ENCODE results near the gene PSAPL1. TPM values are rescaled to one million over a fixed set of nuclear protein-coding genes. Genes with fewer than 3 reads are reported as not detected.
"Not testable (repeated sequence)": the region's sequence is repeated elsewhere in the genome, so short reads cannot be mapped to it uniquely, and the experiment has no call there.

The PSAPL1 gene
- total RNA-seq, 1 experiment from 2014 or later = not detected

- DNase-seq (ENCODE audit: low spot score) = no peak
- no TSS peak for BruUV-seq (replicated peaks)
- H3K36me3 ChIP-seq (ENCODE audit: insufficient read depth, low read length, poor library complexity, severe bottlenecking) = no peaks in the 10 kb centered on the region
- H3K27ac ChIP-seq (ENCODE audit: low read depth, low read length, poor library complexity, severe bottlenecking) = no peak overlapping the region
- no peak for TF ChIP-seq EZH2 (IDR thresholded peaks at IDR 0.05; ENCODE audit: borderline replicate concordance, low read depth, low read length, poor library complexity, severe bottlenecking)
- TF ChIP-seq, protein P1, sequence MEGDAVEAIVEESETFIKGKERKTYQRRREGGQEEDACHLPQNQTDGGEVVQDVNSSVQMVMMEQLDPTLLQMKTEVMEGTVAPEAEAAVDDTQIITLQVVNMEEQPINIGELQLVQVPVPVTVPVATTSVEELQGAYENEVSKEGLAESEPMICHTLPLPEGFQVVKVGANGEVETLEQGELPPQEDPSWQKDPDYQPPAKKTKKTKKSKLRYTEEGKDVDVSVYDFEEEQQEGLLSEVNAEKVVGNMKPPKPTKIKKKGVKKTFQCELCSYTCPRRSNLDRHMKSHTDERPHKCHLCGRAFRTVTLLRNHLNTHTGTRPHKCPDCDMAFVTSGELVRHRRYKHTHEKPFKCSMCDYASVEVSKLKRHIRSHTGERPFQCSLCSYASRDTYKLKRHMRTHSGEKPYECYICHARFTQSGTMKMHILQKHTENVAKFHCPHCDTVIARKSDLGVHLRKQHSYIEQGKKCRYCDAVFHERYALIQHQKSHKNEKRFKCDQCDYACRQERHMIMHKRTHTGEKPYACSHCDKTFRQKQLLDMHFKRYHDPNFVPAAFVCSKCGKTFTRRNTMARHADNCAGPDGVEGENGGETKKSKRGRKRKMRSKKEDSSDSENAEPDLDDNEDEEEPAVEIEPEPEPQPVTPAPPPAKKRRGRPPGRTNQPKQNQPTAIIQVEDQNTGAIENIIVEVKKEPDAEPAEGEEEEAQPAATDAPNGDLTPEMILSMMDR (conservative IDR thresholded peaks at IDR 0.05; ENCODE audit: low read depth, low read length) = no peak
- no peak overlapping the region for H3K4me3 ChIP-seq (ENCODE audit: low read depth, low read length, poor library complexity, severe bottlenecking)
- CTCF ChIA-PET = no interaction called here
- intact Hi-C loops (cut with micrococcal nuclease; ENCODE audit: unreplicated experiment) = no loop called here
- no peaks in the 10 kb centered on the region for H3K4me1 ChIP-seq (ENCODE audit: insufficient read depth, low read length, poor library complexity, severe bottlenecking)
- H3K9me3 ChIP-seq (ENCODE audit: low read depth, low read length, poor library complexity, severe bottlenecking) = no peaks in the 10 kb centered on the region
- POLR2A ChIA-PET (ENCODE audit: low non-redundant PET) = no interaction called here
- H3K27me3 ChIP-seq (replicated peaks; ENCODE audit: insufficient read depth, low read depth, low read length, poor library complexity) = no peaks in the 10 kb centered on the region
These were observed 22.7 kb upstream of the PSAPL1 start for GRCh38 chr4:7457201-7458065.

GRCh38 chr4:7452802-7453201, 18.1 kb upstream of the PSAPL1 start:
- H3K27me3 ChIP-seq (replicated peaks; ENCODE audit: insufficient read depth, low read depth, low read length, poor library complexity); H3K36me3 ChIP-seq (ENCODE audit: insufficient read depth, low read length, poor library complexity, severe bottlenecking); POLR2A ChIA-PET (ENCODE audit: low non-redundant PET); intact Hi-C loops (cut with micrococcal nuclease; ENCODE audit: unreplicated experiment); DNase-seq (ENCODE audit: low spot score); H3K9me3 ChIP-seq (ENCODE audit: low read depth, low read length, poor library complexity, severe bottlenecking); H3K27ac ChIP-seq (ENCODE audit: low read depth, low read length, poor library complexity, severe bottlenecking); H3K4me3 ChIP-seq (ENCODE audit: low read depth, low read length, poor library complexity, severe bottlenecking); BruUV-seq (replicated peaks); CTCF ChIA-PET; H3K4me1 ChIP-seq (ENCODE audit: insufficient read depth, low read length, poor library complexity, severe bottlenecking): not testable (repeated sequence)

GRCh38 chr4:7451800-7452199, 17.1 kb upstream of the PSAPL1 start:
- intact Hi-C loops (cut with micrococcal nuclease; ENCODE audit: unreplicated experiment) = no loop called here
- peaks cover 3% of the 10 kb centered on the region for H3K27me3 ChIP-seq (replicated peaks; ENCODE audit: insufficient read depth, low read depth, low read length, poor library complexity)
- TF ChIP-seq, protein P1 (conservative IDR thresholded peaks at IDR 0.05; ENCODE audit: low read depth, low read length) = no peak
- TF ChIP-seq EZH2 (IDR thresholded peaks at IDR 0.05; ENCODE audit: borderline replicate concordance, low read depth, low read length, poor library complexity, severe bottlenecking) = no peak
- H3K27ac ChIP-seq (ENCODE audit: low read depth, low read length, poor library complexity, severe bottlenecking) = no peak overlapping the region
- DNase-seq (ENCODE audit: low spot score) = no peak
- ChIA-PET POLR2A (ENCODE audit: low non-redundant PET) (no interaction called here), CTCF (no interaction called here)
- H3K36me3 ChIP-seq (ENCODE audit: insufficient read depth, low read length, poor library complexity, severe bottlenecking) = no peaks in the 10 kb centered on the region
- no peaks in the 10 kb centered on the region for H3K4me1 ChIP-seq (ENCODE audit: insufficient read depth, low read length, poor library complexity, severe bottlenecking)
- no TSS peak for BruUV-seq (replicated peaks)
- H3K4me3 ChIP-seq (ENCODE audit: low read depth, low read length, poor library complexity, severe bottlenecking) = no peak overlapping the region
- H3K9me3 ChIP-seq (ENCODE audit: low read depth, low read length, poor library complexity, severe bottlenecking) = no peaks in the 10 kb centered on the region

GRCh38 chr4:7451434-7451789, 16.7 kb upstream of the PSAPL1 start:
- intact Hi-C loops (cut with micrococcal nuclease; ENCODE audit: unreplicated experiment) = no loop called here
- no peaks in the 10 kb centered on the region for H3K36me3 ChIP-seq (ENCODE audit: insufficient read depth, low read length, poor library complexity, severe bottlenecking)
- H3K27me3 ChIP-seq (replicated peaks; ENCODE audit: insufficient read depth, low read depth, low read length, poor library complexity) = peaks cover 3% of the 10 kb centered on the region
- ChIA-PET POLR2A (ENCODE audit: low non-redundant PET) (no interaction called here), CTCF (no interaction called here)
- H3K27ac ChIP-seq (ENCODE audit: low read depth, low read length, poor library complexity, severe bottlenecking) = no peak overlapping the region
- no peak for TF ChIP-seq EZH2 (IDR thresholded peaks at IDR 0.05; ENCODE audit: borderline replicate concordance, low read depth, low read length, poor library complexity, severe bottlenecking)
- TF ChIP-seq, protein P1 (conservative IDR thresholded peaks at IDR 0.05; ENCODE audit: low read depth, low read length) = no peak
- H3K9me3 ChIP-seq (ENCODE audit: low read depth, low read length, poor library complexity, severe bottlenecking) = no peaks in the 10 kb centered on the region
- no peak overlapping the region for H3K4me3 ChIP-seq (ENCODE audit: low read depth, low read length, poor library complexity, severe bottlenecking)
- no peaks in the 10 kb centered on the region for H3K4me1 ChIP-seq (ENCODE audit: insufficient read depth, low read length, poor library complexity, severe bottlenecking)
- BruUV-seq (replicated peaks) = no TSS peak
- DNase-seq (ENCODE audit: low spot score) = no peak
